Measurements from ENCODE around the gene HILPDA. TPM values are rescaled to one million over a fixed set of nuclear protein-coding genes. Genes with fewer than 3 reads are reported as not detected.

HILPDA gene
- total and polyA plus RNA-seq, 2 experiments from 2014 or later: 38.5 to 57.5 TPM

DNA sequence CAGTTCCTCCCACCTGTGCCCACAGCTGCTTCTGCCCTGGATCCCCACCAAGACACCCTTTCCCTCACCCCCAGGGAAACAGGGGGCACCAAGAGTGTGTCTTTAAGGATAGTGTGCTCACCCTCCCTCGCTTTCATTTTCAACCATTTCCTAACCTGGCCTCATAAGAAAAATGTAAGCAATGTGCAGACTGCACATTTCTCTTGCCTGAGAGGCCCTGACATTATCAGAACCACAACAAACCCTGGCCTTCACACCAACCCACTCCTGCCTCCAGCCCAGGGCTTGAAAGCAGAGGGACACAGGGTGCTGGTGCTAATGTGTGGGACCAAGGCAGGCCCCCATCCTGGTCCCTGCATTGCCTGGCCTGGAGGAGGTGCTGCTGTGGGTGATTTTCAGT is 34.9 kb upstream of the HILPDA start:
- H4K20me1 ChIP-seq (replicated peaks; ENCODE audit: insufficient read depth): no peaks in the 10 kb centered on the region
- Mint-ChIP-seq H3K4me3 (no peak overlapping the region), H3K9me3 (no peaks in the 10 kb centered on the region), H3K27ac (no peak overlapping the region), H3K4me1 (no peaks in the 10 kb centered on the region), H3K27me3 (ENCODE audit: insufficient read depth, low read depth, poor library complexity) (peaks cover 7% of the 10 kb centered on the region), H3K36me3 (ENCODE audit: low read depth) (no peaks in the 10 kb centered on the region)
- no peaks in the 10 kb centered on the region for H3K4me1 ChIP-seq (ENCODE audit: insufficient read depth)
- DNase-seq (ENCODE audit: low spot score): no peak
- no peak overlapping the region for H3K27ac ChIP-seq (ENCODE audit: low read depth)
- ATAC-seq: no peak
- H3K4me3 ChIP-seq: no peak overlapping the region
- H3K36me3 ChIP-seq (ENCODE audit: insufficient read depth): no peaks in the 10 kb centered on the region
- H2AFZ ChIP-seq: no peak overlapping the region
- no peaks in the 10 kb centered on the region for H3K9me2 ChIP-seq (ENCODE audit: insufficient read depth)
- no peaks in the 10 kb centered on the region for H3K79me2 ChIP-seq (replicated peaks; ENCODE audit: insufficient read depth)
- H3F3A ChIP-seq (replicated peaks; ENCODE audit: low read depth): no peaks in the 10 kb centered on the region
- no peak for TF ChIP-seq ZNF331 (CRISPR knock-in tag; IDR thresholded peaks at IDR 0.05; ENCODE audit: low read depth)
- TF ChIP-seq, protein P1, sequence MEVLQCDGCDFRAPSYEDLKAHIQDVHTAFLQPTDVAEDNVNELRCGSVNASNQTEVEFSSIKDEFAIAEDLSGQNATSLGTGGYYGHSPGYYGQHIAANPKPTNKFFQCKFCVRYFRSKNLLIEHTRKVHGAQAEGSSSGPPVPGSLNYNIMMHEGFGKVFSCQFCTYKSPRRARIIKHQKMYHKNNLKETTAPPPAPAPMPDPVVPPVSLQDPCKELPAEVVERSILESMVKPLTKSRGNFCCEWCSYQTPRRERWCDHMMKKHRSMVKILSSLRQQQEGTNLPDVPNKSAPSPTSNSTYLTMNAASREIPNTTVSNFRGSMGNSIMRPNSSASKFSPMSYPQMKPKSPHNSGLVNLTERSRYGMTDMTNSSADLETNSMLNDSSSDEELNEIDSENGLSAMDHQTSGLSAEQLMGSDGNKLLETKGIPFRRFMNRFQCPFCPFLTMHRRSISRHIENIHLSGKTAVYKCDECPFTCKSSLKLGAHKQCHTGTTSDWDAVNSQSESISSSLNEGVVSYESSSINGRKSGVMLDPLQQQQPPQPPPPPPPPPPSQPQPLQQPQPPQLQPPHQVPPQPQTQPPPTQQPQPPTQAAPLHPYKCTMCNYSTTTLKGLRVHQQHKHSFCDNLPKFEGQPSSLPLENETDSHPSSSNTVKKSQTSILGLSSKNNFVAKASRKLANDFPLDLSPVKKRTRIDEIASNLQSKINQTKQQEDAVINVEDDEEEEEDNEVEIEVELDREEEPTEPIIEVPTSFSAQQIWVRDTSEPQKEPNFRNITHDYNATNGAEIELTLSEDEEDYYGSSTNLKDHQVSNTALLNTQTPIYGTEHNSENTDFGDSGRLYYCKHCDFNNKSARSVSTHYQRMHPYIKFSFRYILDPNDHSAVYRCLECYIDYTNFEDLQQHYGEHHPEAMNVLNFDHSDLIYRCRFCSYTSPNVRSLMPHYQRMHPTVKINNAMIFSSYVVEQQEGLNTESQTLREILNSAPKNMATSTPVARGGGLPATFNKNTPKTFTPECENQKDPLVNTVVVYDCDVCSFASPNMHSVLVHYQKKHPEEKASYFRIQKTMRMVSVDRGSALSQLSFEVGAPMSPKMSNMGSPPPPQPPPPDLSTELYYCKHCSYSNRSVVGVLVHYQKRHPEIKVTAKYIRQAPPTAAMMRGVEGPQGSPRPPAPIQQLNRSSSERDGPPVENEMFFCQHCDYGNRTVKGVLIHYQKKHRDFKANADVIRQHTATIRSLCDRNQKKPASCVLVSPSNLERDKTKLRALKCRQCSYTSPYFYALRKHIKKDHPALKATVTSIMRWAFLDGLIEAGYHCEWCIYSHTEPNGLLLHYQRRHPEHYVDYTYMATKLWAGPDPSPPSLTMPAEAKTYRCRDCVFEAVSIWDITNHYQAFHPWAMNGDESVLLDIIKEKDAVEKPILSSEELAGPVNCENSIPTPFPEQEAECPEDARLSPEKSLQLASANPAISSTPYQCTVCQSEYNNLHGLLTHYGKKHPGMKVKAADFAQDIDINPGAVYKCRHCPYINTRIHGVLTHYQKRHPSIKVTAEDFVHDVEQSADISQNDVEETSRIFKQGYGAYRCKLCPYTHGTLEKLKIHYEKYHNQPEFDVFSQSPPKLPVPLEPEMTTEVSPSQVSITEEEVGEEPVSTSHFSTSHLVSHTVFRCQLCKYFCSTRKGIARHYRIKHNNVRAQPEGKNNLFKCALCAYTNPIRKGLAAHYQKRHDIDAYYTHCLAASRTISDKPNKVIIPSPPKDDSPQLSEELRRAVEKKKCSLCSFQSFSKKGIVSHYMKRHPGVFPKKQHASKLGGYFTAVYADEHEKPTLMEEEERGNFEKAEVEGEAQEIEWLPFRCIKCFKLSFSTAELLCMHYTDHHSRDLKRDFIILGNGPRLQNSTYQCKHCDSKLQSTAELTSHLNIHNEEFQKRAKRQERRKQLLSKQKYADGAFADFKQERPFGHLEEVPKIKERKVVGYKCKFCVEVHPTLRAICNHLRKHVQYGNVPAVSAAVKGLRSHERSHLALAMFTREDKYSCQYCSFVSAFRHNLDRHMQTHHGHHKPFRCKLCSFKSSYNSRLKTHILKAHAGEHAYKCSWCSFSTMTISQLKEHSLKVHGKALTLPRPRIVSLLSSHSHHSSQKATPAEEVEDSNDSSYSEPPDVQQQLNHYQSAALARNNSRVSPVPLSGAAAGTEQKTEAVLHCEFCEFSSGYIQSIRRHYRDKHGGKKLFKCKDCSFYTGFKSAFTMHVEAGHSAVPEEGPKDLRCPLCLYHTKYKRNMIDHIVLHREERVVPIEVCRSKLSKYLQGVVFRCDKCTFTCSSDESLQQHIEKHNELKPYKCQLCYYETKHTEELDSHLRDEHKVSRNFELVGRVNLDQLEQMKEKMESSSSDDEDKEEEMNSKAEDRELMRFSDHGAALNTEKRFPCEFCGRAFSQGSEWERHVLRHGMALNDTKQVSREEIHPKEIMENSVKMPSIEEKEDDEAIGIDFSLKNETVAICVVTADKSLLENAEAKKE (CRISPR knock-in tag; IDR thresholded peaks at IDR 0.05): no peak
- TF ChIP-seq POLR2AphosphoS5 (IDR thresholded peaks at IDR 0.05; ENCODE audit: low read depth): no peak
- TF ChIP-seq, protein P2, sequence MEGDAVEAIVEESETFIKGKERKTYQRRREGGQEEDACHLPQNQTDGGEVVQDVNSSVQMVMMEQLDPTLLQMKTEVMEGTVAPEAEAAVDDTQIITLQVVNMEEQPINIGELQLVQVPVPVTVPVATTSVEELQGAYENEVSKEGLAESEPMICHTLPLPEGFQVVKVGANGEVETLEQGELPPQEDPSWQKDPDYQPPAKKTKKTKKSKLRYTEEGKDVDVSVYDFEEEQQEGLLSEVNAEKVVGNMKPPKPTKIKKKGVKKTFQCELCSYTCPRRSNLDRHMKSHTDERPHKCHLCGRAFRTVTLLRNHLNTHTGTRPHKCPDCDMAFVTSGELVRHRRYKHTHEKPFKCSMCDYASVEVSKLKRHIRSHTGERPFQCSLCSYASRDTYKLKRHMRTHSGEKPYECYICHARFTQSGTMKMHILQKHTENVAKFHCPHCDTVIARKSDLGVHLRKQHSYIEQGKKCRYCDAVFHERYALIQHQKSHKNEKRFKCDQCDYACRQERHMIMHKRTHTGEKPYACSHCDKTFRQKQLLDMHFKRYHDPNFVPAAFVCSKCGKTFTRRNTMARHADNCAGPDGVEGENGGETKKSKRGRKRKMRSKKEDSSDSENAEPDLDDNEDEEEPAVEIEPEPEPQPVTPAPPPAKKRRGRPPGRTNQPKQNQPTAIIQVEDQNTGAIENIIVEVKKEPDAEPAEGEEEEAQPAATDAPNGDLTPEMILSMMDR (conservative IDR thresholded peaks at IDR 0.05; ENCODE audit: low read depth in 2 of 2): no peak
- TF ChIP-seq, protein P3, sequence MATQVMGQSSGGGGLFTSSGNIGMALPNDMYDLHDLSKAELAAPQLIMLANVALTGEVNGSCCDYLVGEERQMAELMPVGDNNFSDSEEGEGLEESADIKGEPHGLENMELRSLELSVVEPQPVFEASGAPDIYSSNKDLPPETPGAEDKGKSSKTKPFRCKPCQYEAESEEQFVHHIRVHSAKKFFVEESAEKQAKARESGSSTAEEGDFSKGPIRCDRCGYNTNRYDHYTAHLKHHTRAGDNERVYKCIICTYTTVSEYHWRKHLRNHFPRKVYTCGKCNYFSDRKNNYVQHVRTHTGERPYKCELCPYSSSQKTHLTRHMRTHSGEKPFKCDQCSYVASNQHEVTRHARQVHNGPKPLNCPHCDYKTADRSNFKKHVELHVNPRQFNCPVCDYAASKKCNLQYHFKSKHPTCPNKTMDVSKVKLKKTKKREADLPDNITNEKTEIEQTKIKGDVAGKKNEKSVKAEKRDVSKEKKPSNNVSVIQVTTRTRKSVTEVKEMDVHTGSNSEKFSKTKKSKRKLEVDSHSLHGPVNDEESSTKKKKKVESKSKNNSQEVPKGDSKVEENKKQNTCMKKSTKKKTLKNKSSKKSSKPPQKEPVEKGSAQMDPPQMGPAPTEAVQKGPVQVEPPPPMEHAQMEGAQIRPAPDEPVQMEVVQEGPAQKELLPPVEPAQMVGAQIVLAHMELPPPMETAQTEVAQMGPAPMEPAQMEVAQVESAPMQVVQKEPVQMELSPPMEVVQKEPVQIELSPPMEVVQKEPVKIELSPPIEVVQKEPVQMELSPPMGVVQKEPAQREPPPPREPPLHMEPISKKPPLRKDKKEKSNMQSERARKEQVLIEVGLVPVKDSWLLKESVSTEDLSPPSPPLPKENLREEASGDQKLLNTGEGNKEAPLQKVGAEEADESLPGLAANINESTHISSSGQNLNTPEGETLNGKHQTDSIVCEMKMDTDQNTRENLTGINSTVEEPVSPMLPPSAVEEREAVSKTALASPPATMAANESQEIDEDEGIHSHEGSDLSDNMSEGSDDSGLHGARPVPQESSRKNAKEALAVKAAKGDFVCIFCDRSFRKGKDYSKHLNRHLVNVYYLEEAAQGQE (IDR thresholded peaks at IDR 0.05; ENCODE audit: unreplicated experiment): no peak
- TF ChIP-seq EZH2 (IDR thresholded peaks at IDR 0.05; ENCODE audit: low read depth, unreplicated experiment): no peak
- no peak for TF ChIP-seq STAT1 (IDR thresholded peaks at IDR 0.05; ENCODE audit: unreplicated experiment)
- TF ChIP-seq EZH2phosphoT487 (IDR thresholded peaks at IDR 0.05; ENCODE audit: unreplicated experiment): no peak
- TF ChIP-seq NANOG (IDR thresholded peaks at IDR 0.05; ENCODE audit: borderline replicate concordance): no peak
- no peaks in the 10 kb centered on the region for H3K27me3 ChIP-seq (ENCODE audit: insufficient read depth)
- H3K4me2 ChIP-seq: no peak overlapping the region
